Measurements from ENCODE around the gene COQ5. TPM values are rescaled to one million over a fixed set of nuclear protein-coding genes. Genes with fewer than 3 reads are reported as not detected.
A peak's percentile ranks its signal among the peaks of the same experiment; 100 is the strongest.

COQ5 gene
- polyA plus RNA-seq, 1 donor (not counting 4 experiments of a cell fraction or from before 2014, with no cell fraction given): 38.7 TPM

DNA sequence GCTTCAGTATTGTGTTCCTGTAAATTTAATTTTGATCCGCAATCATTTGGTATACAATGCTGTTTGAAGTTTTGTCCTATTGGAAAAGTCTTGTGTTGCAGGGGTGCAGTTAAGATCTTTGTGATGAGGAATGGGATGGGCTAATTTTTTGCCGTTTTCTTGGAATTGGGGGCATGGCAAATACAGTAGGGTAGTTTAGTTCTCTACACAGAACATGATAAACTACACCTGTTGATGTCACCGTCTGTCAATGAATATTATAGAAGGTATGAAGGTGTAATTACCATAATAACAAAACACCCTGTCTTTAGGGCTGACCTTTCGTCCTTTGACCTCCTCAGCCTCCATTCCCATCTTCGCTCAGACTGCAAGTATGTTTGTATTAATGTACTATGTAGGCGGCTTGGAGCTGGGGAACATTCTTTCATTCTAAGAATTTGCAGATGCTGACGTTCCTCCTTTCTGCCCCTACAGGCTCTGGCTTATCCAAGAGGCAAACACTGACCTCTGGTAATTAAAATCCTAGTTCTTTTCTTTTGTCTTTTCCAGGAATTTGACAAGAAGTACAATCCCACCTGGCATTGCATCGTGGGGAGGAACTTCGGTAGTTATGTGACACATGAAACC, 31.3 kb downstream of the COQ5 start:
- peak overlapping the region; percentile 85 for H3K9ac ChIP-seq (ENCODE audit: control insufficient read depth, extremely low read depth, insufficient read depth, low read length)
- no peak for DNase-seq (ENCODE audit: low read depth, low spot score)
- no peaks in the 10 kb centered on the region for H3K9me3 ChIP-seq (ENCODE audit: control insufficient read depth, low read depth, low read length)
- H3K4me2 ChIP-seq (ENCODE audit: control insufficient read depth, extremely low read depth, insufficient read depth, low read depth, low read length): peak overlapping the region; percentile 96
- peaks cover 36% of the 10 kb centered on the region for H3K79me2 ChIP-seq (ENCODE audit: control insufficient read depth, insufficient read depth, low read length)
- TF ChIP-seq EZH2 (IDR thresholded peaks at IDR 0.05; ENCODE audit: low read length): no peak
- TF ChIP-seq, protein P1, sequence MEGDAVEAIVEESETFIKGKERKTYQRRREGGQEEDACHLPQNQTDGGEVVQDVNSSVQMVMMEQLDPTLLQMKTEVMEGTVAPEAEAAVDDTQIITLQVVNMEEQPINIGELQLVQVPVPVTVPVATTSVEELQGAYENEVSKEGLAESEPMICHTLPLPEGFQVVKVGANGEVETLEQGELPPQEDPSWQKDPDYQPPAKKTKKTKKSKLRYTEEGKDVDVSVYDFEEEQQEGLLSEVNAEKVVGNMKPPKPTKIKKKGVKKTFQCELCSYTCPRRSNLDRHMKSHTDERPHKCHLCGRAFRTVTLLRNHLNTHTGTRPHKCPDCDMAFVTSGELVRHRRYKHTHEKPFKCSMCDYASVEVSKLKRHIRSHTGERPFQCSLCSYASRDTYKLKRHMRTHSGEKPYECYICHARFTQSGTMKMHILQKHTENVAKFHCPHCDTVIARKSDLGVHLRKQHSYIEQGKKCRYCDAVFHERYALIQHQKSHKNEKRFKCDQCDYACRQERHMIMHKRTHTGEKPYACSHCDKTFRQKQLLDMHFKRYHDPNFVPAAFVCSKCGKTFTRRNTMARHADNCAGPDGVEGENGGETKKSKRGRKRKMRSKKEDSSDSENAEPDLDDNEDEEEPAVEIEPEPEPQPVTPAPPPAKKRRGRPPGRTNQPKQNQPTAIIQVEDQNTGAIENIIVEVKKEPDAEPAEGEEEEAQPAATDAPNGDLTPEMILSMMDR (optimal IDR thresholded peaks at IDR 0.05 in 1 of 3, IDR thresholded peaks at IDR 0.05 in 1 of 3, conservative IDR thresholded peaks at IDR 0.05 in 1 of 3; ENCODE audit: extremely low read depth in 1 of 3, insufficient read depth in 2 of 3, low read length in 3 of 3): no peak
- no peak overlapping the region for H2AFZ ChIP-seq (ENCODE audit: control insufficient read depth, low read length)
- H3K27me3 ChIP-seq (ENCODE audit: control insufficient read depth, extremely low read depth, insufficient read depth, low read length): no peaks in the 10 kb centered on the region
- H3K4me1 ChIP-seq (ENCODE audit: control insufficient read depth, extremely low read depth, insufficient read depth, low read length): peaks cover 12% of the 10 kb centered on the region
- H4K20me1 ChIP-seq (ENCODE audit: control insufficient read depth, extremely low read depth, insufficient read depth, low read length): peaks cover 19% of the 10 kb centered on the region
- dilution Hi-C loops (cut with MboI; ENCODE audit: extremely low pct_ligation_motif_present, low sequenced_read_pairs): no loop called here
- peaks cover 0 to 16% of the 10 kb centered on the region in 2 experiments for H3K36me3 ChIP-seq (ENCODE audit: control insufficient read depth in 2 of 2, extremely low read depth in 1 of 2, insufficient read depth in 2 of 2, low read length in 2 of 2)
- peak overlapping the region; percentile 86 to 99 (median 97) for H3K4me3 ChIP-seq (ENCODE audit: control insufficient read depth in 2 of 3, extremely low read depth in 1 of 3, insufficient read depth in 2 of 3, low read depth in 1 of 3, low read length in 3 of 3)
- no peaks in the 10 kb centered on the region for H3K9me1 ChIP-seq (ENCODE audit: control insufficient read depth, extremely low read depth, insufficient read depth, low read length)
- FAIRE-seq: no peak
- no peak overlapping the region for H3K27ac ChIP-seq (ENCODE audit: control insufficient read depth, insufficient read depth, low read length)

DNA sequence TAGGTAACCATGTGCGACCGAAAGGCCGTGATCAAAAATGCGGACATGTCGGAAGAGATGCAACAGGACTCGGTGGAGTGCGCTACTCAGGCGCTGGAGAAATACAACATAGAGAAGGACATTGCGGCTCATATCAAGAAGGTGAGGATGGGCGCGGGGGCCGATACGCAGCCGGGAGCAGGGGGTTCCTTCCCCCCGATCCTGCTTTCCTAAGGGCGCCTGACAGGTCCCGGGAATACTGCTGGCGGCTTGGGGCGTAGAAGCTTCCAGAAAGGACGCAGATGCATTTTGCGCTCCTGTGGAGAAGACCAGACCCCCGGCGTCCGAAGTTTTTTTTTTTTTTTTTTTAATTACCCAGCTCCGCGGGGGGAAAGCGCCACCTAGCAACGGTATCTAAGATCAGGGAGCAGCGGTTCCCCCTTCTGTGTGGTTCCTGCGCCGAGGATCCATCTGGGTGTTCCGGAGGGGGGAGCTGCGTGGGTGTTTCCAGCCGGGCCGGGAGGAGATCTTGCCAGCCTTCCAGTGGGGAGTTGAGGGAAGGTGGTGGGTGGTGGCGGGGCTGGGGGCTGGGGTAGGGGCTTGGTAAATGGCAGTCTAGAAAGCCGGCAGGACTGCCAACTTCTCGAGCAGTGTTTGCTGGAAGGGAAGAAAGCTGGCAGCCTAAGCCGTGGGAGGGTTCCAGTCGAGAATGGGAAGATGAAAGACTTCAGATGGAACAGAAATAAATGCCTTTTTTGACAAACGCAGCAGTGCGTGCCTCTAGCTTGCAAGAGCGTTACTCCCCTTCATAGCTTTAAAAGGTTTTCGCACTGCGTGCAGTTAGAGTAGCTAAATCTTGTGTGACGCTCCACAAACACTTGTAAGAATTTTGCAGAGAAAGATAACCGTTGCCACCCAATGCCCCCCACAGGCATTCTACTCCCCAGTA, 32.3 kb downstream of the COQ5 start:
- Histone ChIP-seq H3K79me2 (ENCODE audit: control insufficient read depth, insufficient read depth, low read length) (peaks cover 36% of the 10 kb centered on the region), H3K4me3 (ENCODE audit: control insufficient read depth in 2 of 3, extremely low read depth in 1 of 3, insufficient read depth in 2 of 3, low read depth in 1 of 3, low read length in 3 of 3) (peak overlapping the region; percentile 86 to 99 (median 97)), H2AFZ (ENCODE audit: control insufficient read depth, low read length) (no peak overlapping the region), H3K9me3 (ENCODE audit: control insufficient read depth, low read depth, low read length) (no peaks in the 10 kb centered on the region), H3K27ac (ENCODE audit: control insufficient read depth, insufficient read depth, low read length) (peak overlapping the region; percentile 47), H3K4me1 (ENCODE audit: control insufficient read depth, extremely low read depth, insufficient read depth, low read length) (peaks cover 12% of the 10 kb centered on the region), H3K36me3 (ENCODE audit: control insufficient read depth in 2 of 2, extremely low read depth in 1 of 2, insufficient read depth in 2 of 2, low read length in 2 of 2) (peaks cover 0 to 16% of the 10 kb centered on the region in 2 experiments), H3K9ac (ENCODE audit: control insufficient read depth, extremely low read depth, insufficient read depth, low read length) (peak overlapping the region; percentile 85), H3K4me2 (ENCODE audit: control insufficient read depth, extremely low read depth, insufficient read depth, low read depth, low read length) (peak overlapping the region; percentile 96), H3K9me1 (ENCODE audit: control insufficient read depth, extremely low read depth, insufficient read depth, low read length) (no peaks in the 10 kb centered on the region), H3K27me3 (ENCODE audit: control insufficient read depth, extremely low read depth, insufficient read depth, low read length) (no peaks in the 10 kb centered on the region), H4K20me1 (ENCODE audit: control insufficient read depth, extremely low read depth, insufficient read depth, low read length) (peaks cover 19% of the 10 kb centered on the region)
- dilution Hi-C loops (cut with MboI; ENCODE audit: extremely low pct_ligation_motif_present, low sequenced_read_pairs): no loop called here
- FAIRE-seq (no peak), DNase-seq (ENCODE audit: low read depth, low spot score) (no peak)
- TF ChIP-seq EZH2 (IDR thresholded peaks at IDR 0.05; ENCODE audit: low read length): no peak
- TF ChIP-seq, protein P1 (optimal IDR thresholded peaks at IDR 0.05 in 1 of 3, IDR thresholded peaks at IDR 0.05 in 1 of 3, conservative IDR thresholded peaks at IDR 0.05 in 1 of 3; ENCODE audit: extremely low read depth in 1 of 3, insufficient read depth in 2 of 3, low read length in 3 of 3): peak in 1 of 3 experiments; percentile 42
